GM19238 (cell line): ENCODE measurements around the gene EN2.

Experiments
- DNase-seq: peaks from one replicate; pipeline ENCODE4 v3.0.0; 2011; ENCODE audit warnings: low spot score; ENCODE audit not compliant: insufficient read length

The EN2 gene

GRCh38 chr7:155508376-155509358, 50.7 kb downstream of the EN2 start:
- no peak for DNase-seq

- no peak for DNase-seq
Measured at GRCh38 chr7:155509359-155509724, 51.4 kb downstream of the EN2 start.

GRCh38 chr7:155509725-155510551, 52.0 kb downstream of the EN2 start:
- no peak for DNase-seq

GRCh38 chr7:155510975-155511701, 53.2 kb downstream of the EN2 start:
- DNase-seq: no peak

- no peak for DNase-seq
Measured at GRCh38 chr7:155511702-155511996, 53.7 kb downstream of the EN2 start.

- no peak for DNase-seq
Measured at GRCh38 chr7:155512246-155512887, 54.4 kb downstream of the EN2 start.

- no peak for DNase-seq
Measured at GRCh38 chr7:155513543-155514285, 55.8 kb downstream of the EN2 start.

GRCh38 chr7:155514296-155514695, 56.4 kb downstream of the EN2 start:
- DNase-seq: no peak
